AG10803 (cell line): ENCODE results near the gene CTTNBP2NL.

Experiments used
- DNase-seq: peaks from one replicate; pipeline ENCODE4 v3.0.0; 2010; ENCODE audit warnings: low read depth
- H3K4me3 ChIP-seq: 2 replicates; pipeline ENCODE4 v1.5.1; 2011; ENCODE audit warnings: mild to moderate bottlenecking, low read length, control low read depth
- TF ChIP-seq, protein P1 (sequence below): conservative IDR thresholded peaks from 2 replicates; pipeline ENCODE4 v1.5.1; 2011; ENCODE audit warnings: mild to moderate bottlenecking, low read length, control low read depth, inconsistent platforms

CTTNBP2NL gene

DNA sequence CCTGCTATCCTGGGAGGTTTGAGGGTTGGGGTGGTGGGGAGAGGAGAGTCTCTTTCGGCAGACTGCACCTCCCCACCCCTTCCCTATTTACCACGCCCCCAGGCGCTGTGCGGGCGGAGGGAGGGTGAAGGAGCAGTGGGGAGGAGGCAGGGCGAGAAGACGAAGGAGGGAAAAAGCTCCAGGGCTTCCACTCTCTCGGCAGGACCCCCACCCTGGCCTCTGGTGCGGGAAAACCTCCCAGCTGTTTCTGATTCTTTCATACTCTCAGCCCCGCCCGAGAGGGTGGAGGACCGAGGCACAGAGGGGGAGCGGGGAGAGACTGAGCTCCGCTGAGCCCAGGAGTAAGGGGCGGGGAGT is 111.9 kb downstream of the CTTNBP2NL start:
- DNase-seq, result no peak
- peak overlapping the region; percentile 58 for H3K4me3 ChIP-seq
- TF ChIP-seq, protein P1, sequence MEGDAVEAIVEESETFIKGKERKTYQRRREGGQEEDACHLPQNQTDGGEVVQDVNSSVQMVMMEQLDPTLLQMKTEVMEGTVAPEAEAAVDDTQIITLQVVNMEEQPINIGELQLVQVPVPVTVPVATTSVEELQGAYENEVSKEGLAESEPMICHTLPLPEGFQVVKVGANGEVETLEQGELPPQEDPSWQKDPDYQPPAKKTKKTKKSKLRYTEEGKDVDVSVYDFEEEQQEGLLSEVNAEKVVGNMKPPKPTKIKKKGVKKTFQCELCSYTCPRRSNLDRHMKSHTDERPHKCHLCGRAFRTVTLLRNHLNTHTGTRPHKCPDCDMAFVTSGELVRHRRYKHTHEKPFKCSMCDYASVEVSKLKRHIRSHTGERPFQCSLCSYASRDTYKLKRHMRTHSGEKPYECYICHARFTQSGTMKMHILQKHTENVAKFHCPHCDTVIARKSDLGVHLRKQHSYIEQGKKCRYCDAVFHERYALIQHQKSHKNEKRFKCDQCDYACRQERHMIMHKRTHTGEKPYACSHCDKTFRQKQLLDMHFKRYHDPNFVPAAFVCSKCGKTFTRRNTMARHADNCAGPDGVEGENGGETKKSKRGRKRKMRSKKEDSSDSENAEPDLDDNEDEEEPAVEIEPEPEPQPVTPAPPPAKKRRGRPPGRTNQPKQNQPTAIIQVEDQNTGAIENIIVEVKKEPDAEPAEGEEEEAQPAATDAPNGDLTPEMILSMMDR, result no peak

DNA sequence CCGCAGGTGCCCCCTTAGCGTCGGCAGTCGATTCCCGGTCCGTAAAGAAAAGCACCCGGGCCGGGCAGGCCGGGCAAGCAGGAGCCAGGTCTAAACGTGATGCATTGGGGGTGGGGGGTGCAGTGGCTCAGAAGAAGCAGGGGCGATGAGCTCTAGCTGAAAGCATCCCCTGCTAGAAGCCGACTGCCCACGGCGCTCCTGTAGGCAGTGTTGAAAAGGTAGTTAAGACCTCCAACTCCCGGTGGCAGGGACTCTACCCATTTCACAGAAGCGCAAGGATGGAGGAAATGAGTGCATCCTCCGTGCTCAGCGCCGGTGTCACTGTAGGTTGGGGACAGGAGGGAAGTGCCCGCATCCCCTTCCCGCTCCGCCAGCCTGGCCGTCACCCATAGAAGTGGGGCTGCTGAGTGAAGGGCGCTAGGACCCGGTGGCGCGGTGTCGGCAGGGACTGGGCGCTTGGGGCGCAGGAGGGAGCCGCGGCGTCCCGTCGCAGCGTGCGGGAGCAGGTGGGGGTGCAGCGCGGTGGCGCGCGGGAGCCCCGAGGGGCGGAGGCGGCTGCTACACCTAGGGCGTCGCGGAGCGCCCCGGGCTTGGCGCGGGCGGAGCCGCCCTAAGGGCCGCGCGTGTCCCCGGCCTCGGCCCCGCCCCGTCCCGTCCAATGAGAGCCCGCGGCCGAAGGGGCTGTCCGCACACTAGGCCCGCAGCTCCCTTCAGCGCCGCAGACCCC is 112.4 kb downstream of the CTTNBP2NL start, which contains the start of gene WNT2B:
WNT2B (plus strand) TSS at position 688 of the 727 bp plus-strand sequence. CDS start 298 bp downstream, outside the sequence.
- TF ChIP-seq, protein P1, result no peak
- no peak for DNase-seq

DNA sequence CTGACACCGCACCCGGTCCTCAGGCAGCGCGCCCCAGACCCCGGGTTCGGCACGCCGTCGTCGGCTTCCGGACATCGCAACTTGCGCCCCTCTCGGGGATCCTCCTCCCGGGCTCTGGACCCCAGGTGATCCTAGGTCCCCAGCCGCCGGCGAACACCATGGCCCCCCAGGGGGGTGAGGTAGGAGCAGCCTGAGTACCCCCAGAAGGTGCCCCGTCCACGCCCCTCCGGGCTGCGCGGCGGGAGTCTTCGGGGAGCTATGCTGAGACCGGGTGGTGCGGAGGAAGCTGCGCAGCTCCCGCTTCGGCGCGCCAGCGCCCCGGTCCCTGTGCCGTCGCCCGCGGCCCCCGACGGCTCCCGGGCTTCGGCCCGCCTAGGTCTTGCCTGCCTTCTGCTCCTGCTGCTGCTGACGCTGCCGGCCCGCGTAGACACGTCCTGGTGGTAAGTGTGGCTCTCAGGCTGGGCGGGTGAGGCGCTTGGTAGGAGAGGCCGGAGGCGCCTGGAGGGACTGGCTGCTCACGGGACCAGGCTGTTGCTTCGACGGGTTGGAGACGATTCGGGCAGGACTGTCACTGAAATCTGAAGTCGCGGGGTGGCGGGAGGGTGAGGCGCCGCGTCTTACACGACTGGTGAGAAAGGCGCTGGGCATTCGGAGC is 113.1 kb downstream of the CTTNBP2NL start:
- H3K4me3 ChIP-seq, result peak overlapping the region; percentile 58
- TF ChIP-seq, protein P1, result no peak
- no peak for DNase-seq

More for the DNA sequence above, 112.4 kb downstream of the CTTNBP2NL start, which contains the start of gene WNT2B:
- H3K4me3 ChIP-seq, result peak within 1 kb of the TSS; percentile 58

DNA sequence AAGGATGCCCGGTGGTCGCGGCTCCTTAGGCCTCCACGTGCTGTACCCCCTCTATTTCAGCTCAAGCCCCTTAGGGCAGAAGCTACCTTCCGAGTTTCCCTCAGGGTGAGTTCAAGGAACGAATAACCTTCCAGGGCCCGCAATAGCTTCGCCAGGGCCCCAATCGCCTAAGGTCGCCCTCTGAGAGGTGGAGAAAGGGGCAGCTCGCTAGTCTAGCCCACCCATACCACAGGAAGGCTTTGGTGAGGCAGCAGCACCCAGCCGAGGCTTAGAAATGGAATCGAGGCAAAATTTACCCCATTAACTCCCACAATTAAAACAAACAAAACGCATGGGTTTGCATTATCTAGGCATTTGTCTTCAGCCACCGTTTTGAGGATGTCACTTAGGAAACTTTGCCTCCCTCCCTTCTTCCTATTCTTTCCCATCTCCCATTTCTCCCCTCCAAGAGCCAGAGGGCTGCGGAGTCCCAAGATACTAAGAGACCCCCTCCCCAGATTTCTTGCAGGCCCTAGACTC is 113.7 kb downstream of the CTTNBP2NL start:
- TF ChIP-seq, protein P1, result no peak
- H3K4me3 ChIP-seq, result no peak overlapping the region
- no peak for DNase-seq

DNA sequence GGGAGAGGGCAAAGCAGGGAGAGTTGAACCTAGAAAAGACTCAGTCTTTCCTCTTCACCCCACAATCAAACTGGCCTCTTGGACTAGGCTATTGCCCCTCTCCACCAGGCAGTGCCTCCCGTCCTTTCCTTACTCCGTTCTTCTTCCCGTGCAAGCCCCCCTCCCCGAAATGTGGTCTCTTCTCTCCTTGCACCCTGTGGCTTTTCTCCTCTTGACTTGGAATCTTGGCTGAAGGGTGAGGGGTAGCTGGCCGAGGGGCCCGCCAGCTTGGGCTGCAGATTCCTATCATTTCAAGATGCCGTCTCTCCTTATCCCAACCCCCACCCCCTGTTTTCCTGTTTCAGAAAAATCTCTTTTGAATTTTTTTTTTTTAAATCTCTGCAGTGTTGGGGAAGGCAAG is 114.3 kb downstream of the CTTNBP2NL start:
- TF ChIP-seq, protein P1, result no peak
- H3K4me3 ChIP-seq, result no peak overlapping the region
- no peak for DNase-seq
